Esophagus mucosa (tissue), 1 donor: ENCODE measurements around the gene NFKBIA. TPM values are rescaled to one million over a fixed set of nuclear protein-coding genes. Genes with fewer than 3 reads are reported as not detected.
A peak's percentile ranks its signal among the peaks of the same experiment; 100 is the strongest.
"Not testable (repeated sequence)": the region's sequence is repeated elsewhere in the genome, so short reads cannot be mapped to it uniquely, and the experiment has no call there.

Source experiments
- ATAC-seq: fragments of 200-7000 bp; cut with Tn5 transposase; one replicate; pipeline ENCODE4 v1.9.1; 2020
- total RNA-seq: library from RNA; stranded (reverse); gene quantifications from one replicate; pipeline ENCODE4 v1.2.4, GENCODE V29; 2023
- donor health status: DM: yes; HTN: yes; CAD: no.

The NFKBIA gene
- total RNA-seq, 1 donor from 2014 or later, result 119 TPM

GRCh38 chr14:35408026-35408425, 3.5 kb upstream of the NFKBIA start:
- no peak for ATAC-seq

GRCh38 chr14:35407306-35407630, 2.7 kb upstream of the NFKBIA start:
- no peak for ATAC-seq

- ATAC-seq, result peak; percentile 43
Observed at GRCh38 chr14:35406506-35407305, 2.2 kb upstream of the NFKBIA start.

- no peak for ATAC-seq
Observed at GRCh38 chr14:35406090-35406489, 1.5 kb upstream of the NFKBIA start.

- ATAC-seq, result no peak
Observed at GRCh38 chr14:35405304-35405996, 901 bp upstream of the NFKBIA start.

- peak; percentile 75 for ATAC-seq
Observed at GRCh38 chr14:35403603-35404448, 723 bp downstream of the NFKBIA start.

GRCh38 chr14:35403114-35403602, 1.4 kb downstream of the NFKBIA start:
- peak; percentile 29 for ATAC-seq

- peak; percentile 9 for ATAC-seq
Observed at GRCh38 chr14:35402323-35403113, 2.0 kb downstream of the NFKBIA start.

- ATAC-seq, result no peak
Observed at GRCh38 chr14:35401422-35402265, 2.9 kb downstream of the NFKBIA start.

- ATAC-seq, result no peak
Observed at GRCh38 chr14:35400648-35401421, 3.7 kb downstream of the NFKBIA start.

- peak; percentile 1 for ATAC-seq
Observed at GRCh38 chr14:35399083-35399937, 5.2 kb downstream of the NFKBIA start.

- ATAC-seq, result no peak
Observed at GRCh38 chr14:35398071-35398584, 6.4 kb downstream of the NFKBIA start.

GRCh38 chr14:35396610-35397009, 7.9 kb downstream of the NFKBIA start:
- not testable (repeated sequence) for ATAC-seq

GRCh38 chr14:35395283-35395682, 9.3 kb downstream of the NFKBIA start:
- ATAC-seq, result no peak

- no peak for ATAC-seq
Observed at GRCh38 chr14:35394326-35395013, 10.1 kb downstream of the NFKBIA start.

- no peak for ATAC-seq
Observed at GRCh38 chr14:35393826-35394225, 10.7 kb downstream of the NFKBIA start.

- ATAC-seq, result no peak
Observed at GRCh38 chr14:35392103-35392502, 12.4 kb downstream of the NFKBIA start.

GRCh38 chr14:35391388-35391710, 13.2 kb downstream of the NFKBIA start:
- no peak for ATAC-seq
